GM10248 (cell line): ENCODE data around the gene ST6GALNAC2.
A peak's percentile ranks its signal among the peaks of the same experiment; 100 is the strongest.
"Not testable (repeated sequence)": the region's sequence is repeated elsewhere in the genome, so short reads cannot be mapped to it uniquely, and the experiment has no call there.

ENCODE experiments used
- CTCF ChIA-PET: fragments of 300-600 bp; sonication (Branson Sonifier 250); formaldehyde crosslinking; extraction: SDS; loops from one replicate; lab custom pipeline; 2021; ENCODE audit warnings: antibody characterized with exemption; lab: Yijun Ruan, JAX
- POLR2A ChIA-PET: fragments of 350-650 bp; sonication (Branson Sonifier 250); formaldehyde crosslinking; extraction: SDS; loops from one replicate; lab custom pipeline; 2020; ENCODE audit warnings: antibody characterized with exemption; lab: Yijun Ruan, JAX
- DNase-seq: peaks from one replicate; pipeline ENCODE4 v3.0.0; 2012; ENCODE audit errors: extremely low spot score
- TF ChIP-seq, protein P1 (sequence below): IDR thresholded peaks from 2 replicates; pipeline ENCODE4 v1.5.1; 2012; ENCODE audit warnings: mild to moderate bottlenecking, low read depth; ENCODE audit errors: extremely low read depth, missing control alignments, control extremely low read depth

ST6GALNAC2 gene

DNA sequence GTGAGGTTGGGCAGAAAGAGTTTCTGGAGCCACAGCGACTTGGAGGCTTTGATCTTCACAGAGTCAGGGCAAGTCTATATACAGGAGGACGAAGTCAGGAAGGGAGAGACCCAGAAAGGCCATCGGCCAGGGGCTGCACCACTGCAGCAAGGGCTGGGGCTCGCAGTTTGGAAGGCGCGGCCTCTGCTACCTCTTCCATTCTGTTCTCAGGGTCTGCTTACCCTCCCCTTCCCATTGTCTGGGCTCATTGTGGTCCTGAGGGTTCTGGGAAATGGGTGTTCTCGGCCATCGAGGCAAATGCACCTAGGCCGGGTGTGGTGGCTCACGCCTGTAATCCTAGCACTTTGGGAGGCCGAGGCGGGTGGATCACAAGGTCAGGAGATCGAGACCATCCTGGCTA, 41.9 kb upstream of the ST6GALNAC2 start:
- CTCF ChIA-PET, result interaction anchor here (1.3 to 5.6 kb wide), 2 partner anchors 54 to 105 kb away, joined by 4 to 109 read pairs; no protein-coding TSS in a partner anchor
- DNase-seq, result no peak
- POLR2A ChIA-PET, result no interaction called here
- TF ChIP-seq, protein P1, sequence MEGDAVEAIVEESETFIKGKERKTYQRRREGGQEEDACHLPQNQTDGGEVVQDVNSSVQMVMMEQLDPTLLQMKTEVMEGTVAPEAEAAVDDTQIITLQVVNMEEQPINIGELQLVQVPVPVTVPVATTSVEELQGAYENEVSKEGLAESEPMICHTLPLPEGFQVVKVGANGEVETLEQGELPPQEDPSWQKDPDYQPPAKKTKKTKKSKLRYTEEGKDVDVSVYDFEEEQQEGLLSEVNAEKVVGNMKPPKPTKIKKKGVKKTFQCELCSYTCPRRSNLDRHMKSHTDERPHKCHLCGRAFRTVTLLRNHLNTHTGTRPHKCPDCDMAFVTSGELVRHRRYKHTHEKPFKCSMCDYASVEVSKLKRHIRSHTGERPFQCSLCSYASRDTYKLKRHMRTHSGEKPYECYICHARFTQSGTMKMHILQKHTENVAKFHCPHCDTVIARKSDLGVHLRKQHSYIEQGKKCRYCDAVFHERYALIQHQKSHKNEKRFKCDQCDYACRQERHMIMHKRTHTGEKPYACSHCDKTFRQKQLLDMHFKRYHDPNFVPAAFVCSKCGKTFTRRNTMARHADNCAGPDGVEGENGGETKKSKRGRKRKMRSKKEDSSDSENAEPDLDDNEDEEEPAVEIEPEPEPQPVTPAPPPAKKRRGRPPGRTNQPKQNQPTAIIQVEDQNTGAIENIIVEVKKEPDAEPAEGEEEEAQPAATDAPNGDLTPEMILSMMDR, result no peak

DNA sequence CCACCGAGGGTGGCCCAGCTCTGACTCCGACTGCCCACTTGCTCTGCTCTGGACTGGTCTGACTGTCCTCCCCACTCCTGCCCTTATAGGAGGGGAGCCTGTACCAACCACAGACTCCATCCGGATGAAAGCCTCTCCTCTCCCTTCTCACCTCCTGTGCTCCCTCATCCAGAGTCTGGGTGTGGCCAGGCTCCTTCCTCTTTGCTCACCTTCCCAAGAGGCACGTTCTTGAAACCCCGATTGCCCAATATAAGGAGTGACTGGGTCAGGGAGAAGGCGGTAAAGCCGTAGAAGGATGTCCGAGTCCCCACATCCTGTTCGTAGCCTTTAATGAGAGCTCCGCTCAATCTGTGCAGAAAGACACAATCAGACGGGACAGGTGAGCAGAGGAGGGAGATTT, 40.8 kb upstream of the ST6GALNAC2 start:
- ChIA-PET CTCF (interaction anchor here (1.3 to 5.6 kb wide), 3 partner anchors 13 to 103 kb away, joined by 4 to 109 read pairs (median 51); no protein-coding TSS in a partner anchor), POLR2A (no interaction called here)
- DNase-seq, result no peak
- TF ChIP-seq, protein P1, result no peak

DNA sequence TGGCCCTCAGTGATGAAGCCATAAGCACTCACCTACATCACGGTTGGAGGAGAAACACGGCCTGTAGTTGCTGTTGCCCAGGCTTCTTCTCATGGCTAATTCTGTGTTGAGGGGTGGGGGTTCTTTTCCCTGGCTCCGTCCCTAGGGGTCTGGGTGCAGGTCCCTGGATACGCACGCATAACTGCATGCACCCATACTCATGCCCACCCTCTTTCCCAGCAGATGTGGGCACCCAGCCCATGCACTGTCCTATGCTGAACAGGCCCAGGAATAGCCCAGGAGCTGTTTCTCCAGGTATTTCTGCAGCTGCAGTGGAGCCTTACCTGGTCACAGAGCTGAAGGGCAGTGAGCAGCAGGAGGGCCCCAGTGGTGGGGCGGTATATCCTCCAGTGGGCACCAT, 39.8 kb upstream of the ST6GALNAC2 start:
- ChIA-PET CTCF (interaction anchor here (1.1 to 5.6 kb wide), 10 partner anchors 12 to 102 kb away, joined by 3 to 109 read pairs (median 12); no protein-coding TSS in a partner anchor), POLR2A (interaction anchor here (0.6 kb wide), 1 partner anchor 26 kb away, joined by 3 read pairs; no protein-coding TSS in a partner anchor)
- DNase-seq, result no peak
- TF ChIP-seq, protein P1, result no peak

DNA sequence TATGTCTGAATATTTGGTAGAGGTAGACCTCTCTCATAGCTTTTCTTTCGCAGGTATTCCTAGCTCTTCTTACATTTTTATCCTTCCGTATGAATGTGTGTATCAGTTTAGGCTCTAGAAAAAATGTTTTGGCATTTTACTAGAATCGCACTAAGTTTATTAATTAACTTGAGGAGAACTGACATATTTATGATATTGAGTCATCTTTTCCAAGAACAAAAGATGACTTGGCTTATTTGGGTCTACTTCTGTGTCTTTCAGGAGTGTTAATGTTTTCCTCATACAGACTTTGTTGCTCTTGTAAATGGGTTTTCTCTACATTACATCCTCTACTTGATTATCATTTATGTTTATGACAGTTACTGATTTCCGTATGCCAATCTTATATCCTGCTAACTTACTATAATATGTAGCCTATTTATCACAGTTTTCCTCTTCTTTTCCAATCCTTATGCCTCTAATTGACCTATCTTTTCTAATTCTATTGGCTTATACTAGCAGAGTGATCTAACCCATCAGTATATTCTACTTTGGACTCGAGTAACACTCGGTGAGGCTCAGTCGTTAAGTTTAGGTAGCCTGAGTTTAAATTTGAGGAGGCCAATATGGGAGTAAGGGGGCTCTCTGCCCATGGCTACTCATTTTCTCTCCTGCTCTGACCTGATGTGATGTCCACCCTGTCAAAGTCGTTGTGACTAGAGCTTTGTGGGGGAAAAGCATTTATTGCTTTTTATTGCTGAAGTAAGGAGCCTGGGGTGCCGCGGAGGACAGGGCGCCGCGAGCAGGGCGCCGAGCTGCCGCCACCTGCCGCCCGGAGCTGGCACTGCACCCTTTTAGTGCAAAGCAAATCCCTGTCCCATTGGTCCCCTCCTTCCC, 37.8 kb upstream of the ST6GALNAC2 start:
- TF ChIP-seq, protein P1, result peak; percentile 95
- peak; percentile 86 for DNase-seq
- CTCF ChIA-PET, result interaction anchor here (0.7 to 5.6 kb wide), 40 partner anchors 10 to 540 kb away, joined by 3 to 109 read pairs (median 5); partner anchors contain the start of genes PRCD, ST6GALNAC2 and UBE2O
- POLR2A ChIA-PET, result no interaction called here

DNA sequence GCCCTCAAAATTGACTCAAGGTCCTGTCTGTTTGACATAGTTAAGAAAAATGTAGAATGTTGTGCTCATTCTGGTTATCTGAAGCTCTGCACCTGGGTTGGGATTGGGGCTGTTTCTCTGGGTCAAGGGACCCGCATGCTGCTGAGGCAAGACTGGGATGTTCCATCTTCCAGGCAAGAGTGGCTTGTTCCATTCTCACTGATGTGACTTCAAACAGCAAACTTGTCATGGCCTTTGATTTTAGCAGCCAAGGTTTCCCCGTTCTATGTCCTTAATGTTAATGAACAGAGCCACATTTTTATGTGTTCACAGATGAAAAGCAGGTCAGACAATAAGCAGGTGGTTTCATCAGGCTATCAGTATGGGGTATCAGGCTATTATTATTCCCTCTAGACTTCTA, 32.2 kb upstream of the ST6GALNAC2 start:
- ChIA-PET CTCF (interaction anchor here (0.8 to 1.0 kb wide), 2 partner anchors 58 to 94 kb away, joined by 3 to 4 read pairs; no protein-coding TSS in a partner anchor), POLR2A (no interaction called here)
- TF ChIP-seq, protein P1, result no peak
- no peak for DNase-seq

DNA sequence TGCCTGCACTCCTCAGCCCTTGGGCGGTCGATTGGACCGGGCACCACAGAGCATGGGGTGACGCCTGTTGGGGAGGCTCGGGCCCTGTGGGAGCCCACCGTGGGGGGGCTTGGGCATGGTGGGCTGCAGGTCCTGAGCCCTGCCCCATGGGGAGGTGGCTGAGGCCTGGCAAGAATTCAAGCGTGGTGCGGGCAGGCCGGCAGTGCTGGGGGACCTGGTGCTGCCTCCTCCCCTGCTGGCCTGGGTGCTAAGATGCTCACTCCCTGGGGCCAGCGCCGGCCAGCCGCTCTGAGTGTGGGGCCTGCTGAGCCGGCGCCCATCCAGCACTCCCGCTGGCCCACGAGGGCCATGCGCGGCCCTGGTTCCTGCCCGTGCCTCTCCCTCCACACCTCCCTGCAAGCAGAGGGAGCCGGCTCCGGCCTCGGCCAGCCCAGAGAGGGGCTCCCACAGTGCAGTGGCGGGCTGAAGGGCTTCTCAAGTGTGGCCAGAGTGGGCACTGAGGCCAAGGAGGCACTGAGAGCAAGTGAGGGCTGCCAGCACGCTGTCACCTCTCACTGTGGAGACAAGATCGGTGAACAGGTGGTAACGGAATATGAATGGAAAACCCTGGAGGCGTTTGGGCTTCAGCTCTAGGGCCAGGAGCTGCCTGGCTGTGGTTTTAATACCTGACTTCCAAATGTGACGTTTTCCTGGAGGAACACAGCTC, 29.4 kb upstream of the ST6GALNAC2 start:
- POLR2A ChIA-PET, result no interaction called here
- CTCF ChIA-PET, result interaction anchor here (5.2 kb wide), 1 partner anchor 9 kb away, joined by 51 read pairs; no protein-coding TSS in a partner anchor
- TF ChIP-seq, protein P1, result no peak

DNA sequence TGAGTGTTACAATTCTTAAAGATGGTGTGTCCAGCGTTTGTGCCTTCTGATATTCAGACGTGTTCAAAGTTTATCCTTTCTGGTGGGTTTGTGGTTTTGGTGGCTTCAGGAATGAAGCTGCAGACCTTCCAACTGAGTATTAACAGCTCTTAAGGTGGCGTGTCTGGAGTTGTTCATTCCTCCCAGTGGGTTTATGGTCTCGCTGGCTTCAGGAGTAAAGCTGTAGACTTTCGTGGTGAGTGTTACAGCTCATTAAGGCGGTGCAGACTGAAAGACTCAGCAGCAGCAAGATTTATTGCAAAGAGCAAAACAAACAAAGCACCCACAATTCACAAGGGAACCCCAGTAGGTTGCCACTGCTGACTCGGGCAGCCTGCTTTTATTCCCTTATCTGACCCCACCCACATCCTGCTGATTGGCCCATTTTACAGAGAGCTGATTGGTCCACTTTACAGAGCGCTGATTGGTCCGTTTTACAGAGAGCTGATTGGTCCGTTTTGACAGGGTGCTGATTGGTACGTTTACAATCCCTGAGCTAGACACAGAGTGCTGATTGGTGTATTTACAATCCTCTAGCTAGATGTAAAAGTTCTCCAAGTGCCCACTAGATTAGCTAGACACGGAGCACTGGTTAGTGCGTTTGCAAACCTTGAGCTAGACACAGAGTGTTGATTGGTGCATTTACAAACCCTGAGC, 28.6 kb upstream of the ST6GALNAC2 start:
- CTCF ChIA-PET, result interaction anchor here (1.7 to 5.2 kb wide), 2 partner anchors 10 to 91 kb away, joined by 4 to 51 read pairs; no protein-coding TSS in a partner anchor
- POLR2A ChIA-PET, result interaction anchor here (0.6 kb wide), 1 partner anchor 25 kb away, joined by 4 read pairs; no protein-coding TSS in a partner anchor
- DNase-seq, result not testable (repeated sequence)

More for the DNA sequence above, 29.4 kb upstream of the ST6GALNAC2 start:
- no peak for DNase-seq
